Measurements from ENCODE around the gene UFSP1.

GRCh38 chr7:100929808-100930174, 40.3 kb upstream of the UFSP1 start:
- TF ChIP-seq CTCF (IDR thresholded peaks at IDR 0.05), result no peak
- TF ChIP-seq POLR2AphosphoS5 (IDR thresholded peaks at IDR 0.05), result no peak

All from prostate gland (tissue), 2 donors.